B cell (primary cell): Measurements from ENCODE around the gene MAP3K2. TPM values are rescaled to one million over a fixed set of nuclear protein-coding genes. Genes with fewer than 3 reads are reported as not detected.

Source experiments
- ATAC-seq: fragments of 200-7000 bp; cut with Tn5 transposase; one replicate; pipeline ENCODE4 v1.10.0; 2021; ENCODE audit warnings: low read depth, mild to moderate bottlenecking, moderate number of reproducible peaks, moderate library complexity
- CTCF ChIA-PET: fragments of 350-600 bp; sonication (Branson Sonifier 250); formaldehyde crosslinking; loops from one replicate; lab custom pipeline; 2021; ENCODE audit warnings: antibody characterized with exemption, inconsistent platforms; lab: Charles Lee
- POLR2A ChIA-PET: fragments of 350-600 bp; sonication (Branson Sonifier 250); formaldehyde crosslinking; loops from one replicate; lab custom pipeline; 2021; ENCODE audit warnings: antibody characterized with exemption; lab: Charles Lee
- DNase-seq: peaks from one replicate; pipeline ENCODE4 v3.0.0; 2013
- H2AFZ ChIP-seq: 2 replicates; pipeline ENCODE4 v1.6.1; 2012; ENCODE audit warnings: mild to moderate bottlenecking, low read depth, low read length; ENCODE audit not compliant: insufficient read depth, poor library complexity, severe bottlenecking
- H3K27ac ChIP-seq, 2 donors: 1 replicate in 1 of 2; 2 replicates in 1 of 2; pipeline ENCODE4 v1.5.1; 2012 to 2013; ENCODE audit warnings: low read length in 2 of 2, mild to moderate bottlenecking in 2 of 2, moderate library complexity in 1 of 2
- H3K27me3 ChIP-seq, 4 experiments: fragments of 200-600 bp in 1 of 4; sonication (generic) in 1 of 4; replicated peaks in 1 of 4; 1 replicate in 2 of 4; 2 replicates in 2 of 4; pipeline versions ENCODE4 v1.6.1 to v1.7.0; 2013 to 2016; ENCODE audit warnings: low read length in 3 of 4, mild to moderate bottlenecking in 2 of 4, mixed read lengths in 1 of 4, moderate library complexity in 1 of 4; ENCODE audit not compliant: insufficient read depth in 4 of 4, control insufficient read depth in 3 of 4; ENCODE audit errors: control extremely low read depth in 1 of 4
- H3K36me3 ChIP-seq, 2 experiments: replicated peaks in 1 of 2; 1 replicate in 1 of 2; 2 replicates in 1 of 2; pipeline versions ENCODE4 v1.6.1 to v1.7.1; 2013; ENCODE audit warnings: low read length in 1 of 2; ENCODE audit not compliant: insufficient read depth in 2 of 2, control insufficient read depth in 1 of 2; ENCODE audit errors: control extremely low read depth in 1 of 2, extremely low read depth in 1 of 2
- H3K4me1 ChIP-seq, 2 donors: fragments of 200-600 bp in 1 of 2; sonication (generic) in 1 of 2; 1 replicate in 1 of 2; 2 replicates in 1 of 2; pipeline versions ENCODE4 v1.5.1 to v1.6.1; 2013 to 2017; ENCODE audit warnings: low read length in 2 of 2; ENCODE audit not compliant: control insufficient read depth in 2 of 2, insufficient read depth in 2 of 2
- H3K4me2 ChIP-seq: replicated peaks from 2 replicates; pipeline ENCODE3; 2012; ENCODE audit warnings: mild to moderate bottlenecking, low read depth, low read length; ENCODE audit not compliant: poor library complexity, severe bottlenecking
- H3K4me3 ChIP-seq, 5 experiments: fragments of 200-600 bp in 1 of 5; sonication (generic) in 1 of 5; 1 replicate in 3 of 5; 2 replicates in 2 of 5; pipeline versions ENCODE4 v1.5.1 to v1.7.0; 2011 to 2016; ENCODE audit warnings: low read length in 4 of 5, mild to moderate bottlenecking in 4 of 5, low read depth in 2 of 5, control low read depth in 1 of 5, moderate library complexity in 1 of 5; ENCODE audit not compliant: insufficient read depth in 1 of 5; ENCODE audit errors: control extremely low read depth in 1 of 5, extremely low read depth in 1 of 5
- H3K79me2 ChIP-seq: fragments of 200-600 bp; sonication (generic); one replicate; pipeline ENCODE4 v1.6.0; 2016; ENCODE audit warnings: low read length; ENCODE audit not compliant: control insufficient read depth, insufficient read depth
- H3K9ac ChIP-seq: fragments of 200-600 bp; sonication (generic); 2 replicates; pipeline ENCODE4 v1.6.1; 2017; ENCODE audit warnings: mild to moderate bottlenecking, low read length, moderate library complexity
- H3K9me3 ChIP-seq, 3 donors: one replicate each; pipeline versions ENCODE4 v1.6.1 to v1.7.1; 2013; ENCODE audit warnings: low read length in 2 of 3; ENCODE audit not compliant: control insufficient read depth in 2 of 3, insufficient read depth in 1 of 3; ENCODE audit errors: control extremely low read depth in 1 of 3
- H4K20me1 ChIP-seq: 2 replicates; pipeline ENCODE4 v1.6.0; 2012; ENCODE audit warnings: mild to moderate bottlenecking, low read length; ENCODE audit not compliant: insufficient read depth, control insufficient read depth, poor library complexity, severe bottlenecking
- H3K27ac Mint-ChIP-seq: one replicate; pipeline ENCODE4 v1.8.0; 2021; ENCODE audit warnings: mixed read lengths
- H3K27me3 Mint-ChIP-seq: one replicate; pipeline ENCODE4 v1.8.0; 2021; ENCODE audit warnings: mixed read lengths
- H3K4me1 Mint-ChIP-seq: one replicate; pipeline ENCODE4 v1.8.0; 2021; ENCODE audit warnings: mixed read lengths
- H3K4me3 Mint-ChIP-seq: one replicate; pipeline ENCODE4 v1.8.0; 2021; ENCODE audit warnings: mixed read lengths
- H3K9me3 Mint-ChIP-seq: one replicate; pipeline ENCODE4 v1.8.0; 2022; ENCODE audit warnings: mixed read lengths; ENCODE audit not compliant: insufficient read depth
- CTCF ChIP-seq: fragments of 200-600 bp; IDR thresholded peaks from one replicate; pipeline ENCODE4 v1.8.0; 2022; ENCODE audit warnings: antibody characterized with exemption, mild to moderate bottlenecking
- EZH2 ChIP-seq: IDR thresholded peaks from 2 replicates; pipeline ENCODE4 v1.6.1; 2012; ENCODE audit warnings: borderline replicate concordance, low read depth, mild to moderate bottlenecking, moderate library complexity, low read length; ENCODE audit not compliant: insufficient read depth, poor library complexity, severe bottlenecking
- WGBS: methylation state at CpG from one replicate; pipeline ENCODE4 v1.1.5; 2013; ENCODE audit warnings: missing lambda C conversion rate; ENCODE audit not compliant: insufficient coverage; 5-methylcytosine and 5-hydroxymethylcytosine counted together
- intact Hi-C: fragments of 100-400 bp; cut with micrococcal nuclease; formaldehyde crosslinking; loops from one replicate; pipeline ENCODE4 v1.10.0; 2022
- polyA plus RNA-seq: library from polyadenylated mRNA; depleted of rRNA; stranded (reverse); fragments of >200 nt; gene quantifications from 2 replicates; pipeline ENCODE4 v1.2.3, GENCODE V29; 2012
- total RNA-seq, 2 donors: library from RNA; stranded (reverse); fragments of 120-200 nt in 1 of 2; gene quantifications; 1 replicate in 1 of 2; 2 replicates in 1 of 2; pipeline versions ENCODE4 v1.2.3 to v1.2.4, GENCODE V29; 2013 to 2022

Gene MAP3K2
- total and polyA plus RNA-seq, 2 donors (not counting 1 experiment from before 2014, with no cell fraction given), result 9.9 to 118 TPM

GRCh38 chr2:127425540-127426490, 38.0 kb upstream of the MAP3K2 start:
- ATAC-seq (no peak), DNase-seq (no peak)
- Histone ChIP-seq H3K79me2 (peaks cover 3% of the 10 kb centered on the region), H3K4me2 (no peak overlapping the region), H3K36me3 (no peaks in the 10 kb centered on the region), H3K27ac (no peak overlapping the region), H3K4me3 (no peak overlapping the region), H3K9me3 (no peaks in the 10 kb centered on the region), H2AFZ (no peak overlapping the region), H4K20me1 (peaks cover 11% of the 10 kb centered on the region), H3K4me1 (peaks cover 15 to 16% of the 10 kb centered on the region in 2 donors), H3K27me3 (peaks cover 0 to 17% (median 7%) of the 10 kb centered on the region in 4 experiments), H3K9ac (no peak overlapping the region)
- Mint-ChIP-seq H3K27me3 (no peaks in the 10 kb centered on the region), H3K4me3 (no peak overlapping the region), H3K4me1 (peaks cover 15% of the 10 kb centered on the region), H3K9me3 (no peaks in the 10 kb centered on the region), H3K27ac (no peak overlapping the region)
- ChIA-PET CTCF (interaction anchor here (1.8 to 2.0 kb wide), 2 partner anchors 10 to 54 kb away, joined by 6 to 9 read pairs; no protein-coding TSS in a partner anchor), POLR2A (no interaction called here)
- 96% methylated on average over 15 of the region's 16 CpGs for WGBS
- TF ChIP-seq EZH2 (no peak), CTCF (no peak)
- intact Hi-C loops, result no loop called here
